IMR-90 (cell line): ENCODE data around the gene ADGRB3. TPM values are rescaled to one million over a fixed set of nuclear protein-coding genes. Genes with fewer than 3 reads are reported as not detected.

Source experiments
- ATAC-seq: fragments of 200-7000 bp; cut with Tn5 transposase; 2 replicates; pipeline ENCODE4 v1.9.1; 2020; ENCODE audit warnings: low read depth, mild to moderate bottlenecking, moderate library complexity
- BruUV-seq: library from RNA; stranded (reverse); fragments of 400-500 nt; replicated peaks from 2 replicates; lab custom pipeline; 2021; lab: Mats Ljungman, UMichigan
- CTCF ChIA-PET: fragments of 300-600 bp; formaldehyde crosslinking; extraction: SDS; loops from one replicate; lab custom pipeline; 2021; ENCODE audit warnings: antibody characterized with exemption; lab: Yijun Ruan, JAX
- POLR2A ChIA-PET: fragments of 300-600 bp; sonication (Branson Sonifier 250); formaldehyde crosslinking; loops from one replicate; lab custom pipeline; 2022; ENCODE audit warnings: antibody characterized with exemption; ENCODE audit not compliant: unreplicated experiment; lab: Charles Lee
- DNase-seq: peaks from one replicate; pipeline ENCODE4 v3.0.0; 2013
- H2AFZ ChIP-seq: replicated peaks from 2 replicates; pipeline ENCODE3; 2013; ENCODE audit warnings: low read length, mild to moderate bottlenecking; ENCODE audit not compliant: poor library complexity
- H2AK5ac ChIP-seq: 2 replicates; pipeline ENCODE4 v1.6.1; 2013; ENCODE audit warnings: low read depth, low read length, inconsistent platforms
- H2AK9ac ChIP-seq: replicated peaks from 2 replicates; pipeline ENCODE3; 2013; ENCODE audit warnings: mild to moderate bottlenecking, low read depth, low read length, moderate library complexity; ENCODE audit not compliant: poor library complexity
- H2BK120ac ChIP-seq: 2 replicates; pipeline ENCODE4 v1.6.1; 2013; ENCODE audit warnings: low read depth, low read length, inconsistent platforms
- H2BK15ac ChIP-seq: 3 replicates; pipeline ENCODE4 v1.6.1; 2013; ENCODE audit warnings: low read depth, low read length, inconsistent platforms
- H2BK20ac ChIP-seq: 2 replicates; pipeline ENCODE4 v1.6.1; 2013; ENCODE audit warnings: low read depth, mild to moderate bottlenecking, inconsistent platforms, low read length, moderate library complexity
- H2BK5ac ChIP-seq: 2 replicates; pipeline ENCODE4 v1.6.1; 2013; ENCODE audit warnings: mild to moderate bottlenecking, low read depth, low read length, inconsistent platforms; ENCODE audit not compliant: poor library complexity, severe bottlenecking
- H3K14ac ChIP-seq: replicated peaks from 2 replicates; pipeline ENCODE4 v1.6.1; 2013; ENCODE audit warnings: low read depth, low read length, inconsistent platforms
- H3K18ac ChIP-seq: 2 replicates; pipeline ENCODE4 v1.6.1; 2013; ENCODE audit warnings: low read depth, low read length, control low read depth
- H3K23ac ChIP-seq: 2 replicates; pipeline ENCODE4 v1.6.1; 2013; ENCODE audit warnings: low read depth, low read length, inconsistent platforms
- H3K27ac ChIP-seq: 2 replicates; pipeline ENCODE4 v1.5.1; 2013; ENCODE audit warnings: mild to moderate bottlenecking, control low read depth, low read length; ENCODE audit not compliant: insufficient read depth
- H3K27me3 ChIP-seq: 2 replicates; pipeline ENCODE4 v1.6.1; 2013; ENCODE audit warnings: low read length; ENCODE audit not compliant: control insufficient read depth, insufficient read depth
- H3K36me3 ChIP-seq: 2 replicates; pipeline ENCODE4 v1.6.1; 2013; ENCODE audit warnings: low read length, mixed read lengths; ENCODE audit not compliant: control insufficient read depth, insufficient read depth
- H3K4ac ChIP-seq: 2 replicates; pipeline ENCODE4 v1.6.1; 2013; ENCODE audit warnings: low read depth, low read length, inconsistent platforms
- H3K4me1 ChIP-seq: 2 replicates; pipeline ENCODE4 v1.6.1; 2013; ENCODE audit warnings: low read length, mixed read lengths; ENCODE audit not compliant: control insufficient read depth, insufficient read depth
- H3K4me2 ChIP-seq: 2 replicates; pipeline ENCODE4 v1.6.1; 2013; ENCODE audit warnings: low read depth, mild to moderate bottlenecking, control low read depth, low read length, moderate library complexity
- H3K4me3 ChIP-seq: 2 replicates; pipeline ENCODE4 v1.5.1; 2013; ENCODE audit warnings: low read depth, mild to moderate bottlenecking, control low read depth, low read length, moderate library complexity; ENCODE audit not compliant: insufficient read depth
- H3K56ac ChIP-seq: 2 replicates; pipeline ENCODE4 v1.6.1; 2013; ENCODE audit warnings: low read length, inconsistent platforms; ENCODE audit not compliant: insufficient read depth; ENCODE audit errors: extremely low read depth
- H3K79me1 ChIP-seq, 2 experiments: 2 replicates each; pipeline ENCODE4 v1.6.1; 2013; ENCODE audit warnings: low read length in 2 of 2, inconsistent platforms in 1 of 2, low read depth in 1 of 2
- H3K9ac ChIP-seq: 2 replicates; pipeline ENCODE4 v1.6.1; 2013; ENCODE audit warnings: low read depth, low read length, control low read depth
- H3K9me1 ChIP-seq: 2 replicates; pipeline ENCODE4 v1.6.1; 2013; ENCODE audit warnings: low read length, inconsistent platforms; ENCODE audit not compliant: insufficient read depth
- H3K9me3 ChIP-seq: 2 replicates; pipeline ENCODE4 v1.6.1; 2013; ENCODE audit warnings: low read length; ENCODE audit not compliant: control insufficient read depth, insufficient read depth
- H4K20me1 ChIP-seq: 2 replicates; pipeline ENCODE4 v1.6.1; 2013; ENCODE audit warnings: low read length, inconsistent platforms; ENCODE audit not compliant: insufficient read depth
- H4K5ac ChIP-seq: 2 replicates; pipeline ENCODE4 v1.6.1; 2013; ENCODE audit warnings: mild to moderate bottlenecking, low read depth, low read length, control low read depth
- H4K8ac ChIP-seq, 2 experiments: 2 replicates each; pipeline ENCODE4 v1.6.1; 2013; ENCODE audit warnings: low read depth in 2 of 2, low read length in 2 of 2, control low read depth in 1 of 2, inconsistent platforms in 1 of 2
- H4K91ac ChIP-seq: 2 replicates; pipeline ENCODE4 v1.6.1; 2013; ENCODE audit warnings: low read depth, low read length, inconsistent platforms; ENCODE audit not compliant: insufficient read depth
- BHLHE40 ChIP-seq: fragments of 150-350 bp; IDR thresholded peaks from 2 replicates; pipeline ENCODE4 v1.6.1; 2016; ENCODE audit warnings: mild to moderate bottlenecking, low read depth, low read length
- CEBPB ChIP-seq: IDR thresholded peaks from 2 replicates; pipeline ENCODE4 v1.6.1; 2012; ENCODE audit warnings: low read depth, low read length, improper control_type of control experiment
- CHD1 ChIP-seq: IDR thresholded peaks from 2 replicates; pipeline ENCODE4 v1.6.1; 2012; ENCODE audit warnings: low read depth, low read length, improper control_type of control experiment
- FOS ChIP-seq: fragments of 150-350 bp; IDR thresholded peaks from 2 replicates; pipeline ENCODE4 v1.6.1; 2016; ENCODE audit warnings: low read depth, low read length
- MAFK ChIP-seq: IDR thresholded peaks from 2 replicates; pipeline ENCODE4 v1.6.1; 2012; ENCODE audit warnings: low read depth, low read length, improper control_type of control experiment
- MXI1 ChIP-seq: IDR thresholded peaks from 2 replicates; pipeline ENCODE4 v1.6.1; 2012; ENCODE audit warnings: low read depth, mild to moderate bottlenecking, low read length, moderate library complexity, borderline replicate concordance
- NFE2L2 ChIP-seq: fragments of 150-350 bp; IDR thresholded peaks from 2 replicates; pipeline ENCODE4 v1.6.1; 2016; ENCODE audit warnings: low read depth, mild to moderate bottlenecking, low read length
- POLR2A ChIP-seq: IDR thresholded peaks from 2 replicates; pipeline ENCODE4 v1.6.1; 2012; ENCODE audit warnings: mild to moderate bottlenecking, low read depth, low read length
- RAD21 ChIP-seq: IDR thresholded peaks from 2 replicates; pipeline ENCODE4 v1.6.1; 2012; ENCODE audit warnings: low read length, improper control_type of control experiment
- RCOR1 ChIP-seq: IDR thresholded peaks from 2 replicates; pipeline ENCODE4 v1.6.1; 2012; ENCODE audit warnings: mild to moderate bottlenecking, low read length, improper control_type of control experiment; ENCODE audit not compliant: insufficient replicate concordance
- dilution Hi-C: fragments of 300-500 bp; cut with HindIII; formaldehyde crosslinking; loops from one replicate; pipeline ENCODE4 v1.14.3; 2018; ENCODE audit warnings: low sequenced_read_pairs; ENCODE audit not compliant: unreplicated experiment
- in situ Hi-C: fragments of 300-500 bp; cut with MboI; formaldehyde crosslinking; loops from 3 replicates; pipeline ENCODE4 v1.14.3; 2019; ENCODE audit warnings: low sequenced_read_pairs, inconsistent platforms, mixed read lengths
- intact Hi-C: fragments of 100-400 bp; cut with micrococcal nuclease; formaldehyde crosslinking; loops from 2 replicates; pipeline ENCODE4 v1.10.0; 2022
- polyA plus RNA-seq, 3 experiments: library from polyadenylated mRNA; depleted of rRNA; stranded (reverse); fragments of >200 nt; gene quantifications; 2 replicates each; pipeline ENCODE4 v1.2.3, GENCODE V29; 2012; ENCODE audit warnings: low replicate concordance in 1 of 3
- total RNA-seq: library from RNA; depleted of rRNA; stranded (reverse); fragments of >200 nt; gene quantifications from 2 replicates; pipeline ENCODE4 v1.2.3, GENCODE V29; 2012
- TF ChIP-seq, protein P1 (sequence below): fragments of 150-350 bp; IDR thresholded peaks from 2 replicates; pipeline ENCODE4 v1.6.1; 2016; ENCODE audit warnings: low read depth, mild to moderate bottlenecking, low read length, moderate library complexity, borderline replicate concordance
- TF ChIP-seq, protein P2 (sequence below): fragments of 150-350 bp; IDR thresholded peaks from 2 replicates; pipeline ENCODE4 v1.6.1; 2017; ENCODE audit warnings: mild to moderate bottlenecking, antibody characterized with exemption, low read length, low read depth

Gene ADGRB3
- total and polyA plus RNA-seq, 2 of the 4 experiments (the other 2 are of a cell fraction), result not detected

DNA sequence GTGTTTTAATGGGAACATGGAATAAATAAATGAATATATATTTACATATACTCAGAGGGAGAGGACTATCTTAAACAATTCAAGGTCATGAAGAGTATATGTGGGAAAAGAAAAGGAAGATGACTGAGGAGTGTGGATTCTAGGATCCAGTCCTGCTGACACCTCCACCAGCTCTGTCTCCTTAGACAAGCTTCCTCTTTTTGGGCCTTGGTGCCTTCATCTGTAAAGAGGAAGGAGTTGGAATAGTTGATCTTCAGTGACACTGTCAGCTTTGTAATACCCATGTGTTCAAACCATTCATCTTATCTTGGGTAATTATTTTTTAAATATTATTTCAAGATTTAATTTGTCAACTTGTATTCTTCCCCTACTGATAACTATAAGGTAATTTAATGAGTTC is 338.0 kb downstream of the ADGRB3 start:
- H3K9me3 ChIP-seq, result no peaks in the 10 kb centered on the region
- dilution Hi-C loops, result no loop called here
- no peak overlapping the region for H2BK120ac ChIP-seq
- H4K8ac ChIP-seq, result no peak overlapping the region
- no peaks in the 10 kb centered on the region for H3K4me1 ChIP-seq
- TF ChIP-seq BHLHE40, result no peak
- TF ChIP-seq, protein P1, sequence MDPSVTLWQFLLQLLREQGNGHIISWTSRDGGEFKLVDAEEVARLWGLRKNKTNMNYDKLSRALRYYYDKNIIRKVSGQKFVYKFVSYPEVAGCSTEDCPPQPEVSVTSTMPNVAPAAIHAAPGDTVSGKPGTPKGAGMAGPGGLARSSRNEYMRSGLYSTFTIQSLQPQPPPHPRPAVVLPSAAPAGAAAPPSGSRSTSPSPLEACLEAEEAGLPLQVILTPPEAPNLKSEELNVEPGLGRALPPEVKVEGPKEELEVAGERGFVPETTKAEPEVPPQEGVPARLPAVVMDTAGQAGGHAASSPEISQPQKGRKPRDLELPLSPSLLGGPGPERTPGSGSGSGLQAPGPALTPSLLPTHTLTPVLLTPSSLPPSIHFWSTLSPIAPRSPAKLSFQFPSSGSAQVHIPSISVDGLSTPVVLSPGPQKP, result no peak
- no peak for TF ChIP-seq CHD1
- no peak for TF ChIP-seq MAFK
- no peak for TF ChIP-seq RAD21
- no peak for TF ChIP-seq FOS
- TF ChIP-seq CEBPB, result no peak
- no peak for TF ChIP-seq RCOR1
- TF ChIP-seq, protein P2, sequence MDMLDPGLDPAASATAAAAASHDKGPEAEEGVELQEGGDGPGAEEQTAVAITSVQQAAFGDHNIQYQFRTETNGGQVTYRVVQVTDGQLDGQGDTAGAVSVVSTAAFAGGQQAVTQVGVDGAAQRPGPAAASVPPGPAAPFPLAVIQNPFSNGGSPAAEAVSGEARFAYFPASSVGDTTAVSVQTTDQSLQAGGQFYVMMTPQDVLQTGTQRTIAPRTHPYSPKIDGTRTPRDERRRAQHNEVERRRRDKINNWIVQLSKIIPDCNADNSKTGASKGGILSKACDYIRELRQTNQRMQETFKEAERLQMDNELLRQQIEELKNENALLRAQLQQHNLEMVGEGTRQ, result no peak
- TF ChIP-seq MXI1, result no peak
- no peak for TF ChIP-seq POLR2A
- TF ChIP-seq NFE2L2, result no peak
- H3K27ac ChIP-seq, result no peak overlapping the region
- no peak overlapping the region for H3K4ac ChIP-seq
- H2AK9ac ChIP-seq, result no peak overlapping the region
- no peaks in the 10 kb centered on the region for H3K27me3 ChIP-seq
- no peak overlapping the region for H2AK5ac ChIP-seq
- ChIA-PET POLR2A (no interaction called here), CTCF (no interaction called here)
- no peak overlapping the region for H3K23ac ChIP-seq
- no peaks in the 10 kb centered on the region for H3K36me3 ChIP-seq
- H2BK20ac ChIP-seq, result no peak overlapping the region
- no peaks in the 10 kb centered on the region for H3K79me1 ChIP-seq
- no peaks in the 10 kb centered on the region for H3K9me1 ChIP-seq
- no peak overlapping the region for H2BK5ac ChIP-seq
- no peak for ATAC-seq
- H3K4me3 ChIP-seq, result no peak overlapping the region
- H3K4me2 ChIP-seq, result no peak overlapping the region
- no peak for DNase-seq
- H2AFZ ChIP-seq, result no peak overlapping the region
- intact Hi-C loops, result no loop called here
- no peak overlapping the region for H4K91ac ChIP-seq
- no peak overlapping the region for H2BK15ac ChIP-seq
- no peak overlapping the region for H4K5ac ChIP-seq
- no peaks in the 10 kb centered on the region for H4K20me1 ChIP-seq
- in situ Hi-C loops, result loop anchor here (25.0 kb wide), 1 partner anchor 336 kb away; the partner anchor contains the start of gene ADGRB3
- no TSS peak for BruUV-seq
- no peak overlapping the region for H3K56ac ChIP-seq
- no peak overlapping the region for H3K9ac ChIP-seq
- no peak overlapping the region for H3K18ac ChIP-seq
- no peak overlapping the region for H3K14ac ChIP-seq
